COLO668 (cell line): ENCODE measurements around the gene SMIM41.

Experiments used
- DNase-seq: peaks from one replicate; lab custom pipeline; 2025; ENCODE audit not compliant: unreplicated experiment; lab: John Stamatoyannopoulos, UW

Gene SMIM41

GRCh38 chr12:52063082-52063924, 16.2 kb upstream of the SMIM41 start:
- DNase-seq: no peak

GRCh38 chr12:52063981-52064649, 15.4 kb upstream of the SMIM41 start:
- no peak for DNase-seq

GRCh38 chr12:52066346-52067080, 13.0 kb upstream of the SMIM41 start:
- no peak for DNase-seq

GRCh38 chr12:52067081-52067374, 12.5 kb upstream of the SMIM41 start:
- no peak for DNase-seq

- peak; percentile 85 for DNase-seq
Observed at GRCh38 chr12:52069327-52070184, 9.9 kb upstream of the SMIM41 start, which contains the start of gene ATG101. ATG101 (plus strand) TSS chr12:52069978; CDS start chr12:52073651, 3,673 bp downstream.

GRCh38 chr12:52070185-52070925, 9.1 kb upstream of the SMIM41 start:
- no peak for DNase-seq

GRCh38 chr12:52073531-52074381, 5.7 kb upstream of the SMIM41 start:
- DNase-seq: peak; percentile 49

- DNase-seq: peak; percentile 35
Observed at GRCh38 chr12:52074971-52075724, 4.4 kb upstream of the SMIM41 start.

GRCh38 chr12:52076811-52077210, 2.7 kb upstream of the SMIM41 start:
- no peak for DNase-seq

- no peak for DNase-seq
Observed at GRCh38 chr12:52078276-52078675, 1.2 kb upstream of the SMIM41 start.

- peak; percentile 41 for DNase-seq
Observed at GRCh38 chr12:52080403-52081251, 1.1 kb downstream of the SMIM41 start.

GRCh38 chr12:52081263-52081733, 1.8 kb downstream of the SMIM41 start:
- DNase-seq: peak; percentile 81

- no peak for DNase-seq
Observed at GRCh38 chr12:52082026-52082668, 2.6 kb downstream of the SMIM41 start.

GRCh38 chr12:52082669-52082987, 3.1 kb downstream of the SMIM41 start:
- no peak for DNase-seq

GRCh38 chr12:52082988-52083637, 3.6 kb downstream of the SMIM41 start:
- DNase-seq: peak; percentile 49

GRCh38 chr12:52083638-52083996, 4.1 kb downstream of the SMIM41 start:
- DNase-seq: no peak
